ENCODE data around the gene NRXN3.

- TF ChIP-seq EZH2phosphoT487 (IDR thresholded peaks at IDR 0.05; ENCODE audit: low read depth, severe bottlenecking, unreplicated experiment) (no peak), CTCF (IDR thresholded peaks at IDR 0.05; ENCODE audit: poor library complexity) (no peak), EZH2 (IDR thresholded peaks at IDR 0.05; ENCODE audit: borderline replicate concordance) (no peak)
Measured at GRCh38 chr14:78324353-78324752, 154.2 kb downstream of the NRXN3 start.
